Gastroesophageal sphincter (tissue), 3 donors: ENCODE measurements around the gene GNB5.

Source experiments
- CTCF ChIP-seq, 4 experiments: fragments of 200-600 bp in 2 of 4; fragments of 450-650 bp in 2 of 4; sonication (generic) in 1 of 4; IDR thresholded peaks; one replicate each; pipeline ENCODE4 v1.5.1; 2017 to 2019; ENCODE audit warnings: antibody characterized with exemption in 4 of 4, mild to moderate bottlenecking in 2 of 4, moderate library complexity in 2 of 4
- POLR2A ChIP-seq, 2 donors: fragments of 450-650 bp; IDR thresholded peaks; one replicate each; pipeline ENCODE4 v1.6.1; 2017; ENCODE audit warnings: antibody characterized with exemption in 2 of 2, mild to moderate bottlenecking in 2 of 2, moderate library complexity in 1 of 2
- POLR2AphosphoS5 ChIP-seq: sonication (generic); formaldehyde crosslinking; IDR thresholded peaks from one replicate; pipeline ENCODE4 v1.6.1; 2017; ENCODE audit warnings: antibody characterized with exemption

- TF ChIP-seq POLR2AphosphoS5 (no peak), POLR2A (IDR thresholded peaks at IDR 0.05) (no peak), CTCF (IDR thresholded peaks at IDR 0.05) (no peak)
Measured at GRCh38 chr15:52115598-52116427, 75.4 kb downstream of the GNB5 start.
